A673 (cell line): ENCODE data around the gene TRABD. TPM values are rescaled to one million over a fixed set of nuclear protein-coding genes. Genes with fewer than 3 reads are reported as not detected.

ENCODE experiments used
- BruUV-seq: library from RNA; stranded (reverse); fragments of 400-500 nt; replicated peaks from 2 replicates; lab custom pipeline; 2021; lab: Mats Ljungman, UMichigan
- CTCF ChIA-PET: fragments of 300-600 bp; sonication (Branson Sonifier 250); formaldehyde crosslinking; loops from one replicate; lab custom pipeline; 2022; ENCODE audit warnings: antibody characterized with exemption; lab: Charles Lee
- POLR2A ChIA-PET: fragments of 300-600 bp; sonication (Branson Sonifier 250); formaldehyde crosslinking; loops from one replicate; lab custom pipeline; 2022; ENCODE audit warnings: antibody characterized with exemption; ENCODE audit not compliant: low non-redundant PET; lab: Charles Lee
- DNase-seq: peaks from one replicate; pipeline ENCODE4 v3.0.0-alpha.2; 2015; ENCODE audit warnings: low spot score
- H3K27ac ChIP-seq: fragments of 200-600 bp; sonication (generic); 2 replicates; pipeline ENCODE4 v1.5.1; 2016; ENCODE audit warnings: mixed run types, low read depth, mild to moderate bottlenecking, mixed read lengths, antibody characterized with exemption, low read length; ENCODE audit not compliant: poor library complexity, severe bottlenecking
- H3K27me3 ChIP-seq: fragments of 200-600 bp; sonication (generic); replicated peaks from 2 replicates; pipeline ENCODE4 v1.6.1; 2017; ENCODE audit warnings: mixed run types, low read depth, mild to moderate bottlenecking, mixed read lengths, antibody characterized with exemption, low read length; ENCODE audit not compliant: insufficient read depth, poor library complexity
- H3K36me3 ChIP-seq: fragments of 200-600 bp; sonication (generic); 2 replicates; pipeline ENCODE4 v1.6.1; 2016; ENCODE audit warnings: mixed run types, mild to moderate bottlenecking, mixed read lengths, antibody characterized with exemption, low read length; ENCODE audit not compliant: insufficient read depth, poor library complexity, severe bottlenecking
- H3K4me1 ChIP-seq: fragments of 200-600 bp; sonication (generic); 2 replicates; pipeline ENCODE4 v1.6.1; 2017; ENCODE audit warnings: mixed run types, mild to moderate bottlenecking, mixed read lengths, antibody characterized with exemption, low read length; ENCODE audit not compliant: insufficient read depth, poor library complexity, severe bottlenecking
- H3K4me3 ChIP-seq: fragments of 200-600 bp; sonication (generic); 2 replicates; pipeline ENCODE4 v1.5.1; 2016; ENCODE audit warnings: low read depth, mixed run types, mild to moderate bottlenecking, mixed read lengths, low read length; ENCODE audit not compliant: poor library complexity, severe bottlenecking
- H3K9me3 ChIP-seq: fragments of 200-600 bp; sonication (generic); 2 replicates; pipeline ENCODE4 v1.6.1; 2016; ENCODE audit warnings: mixed run types, low read depth, mild to moderate bottlenecking, mixed read lengths, antibody characterized with exemption, low read length; ENCODE audit not compliant: poor library complexity, severe bottlenecking
- CTCF ChIP-seq: fragments of 300-800, 200-600 bp; sonication (generic); conservative IDR thresholded peaks from 2 replicates; pipeline ENCODE4 v1.5.1; 2017; ENCODE audit warnings: low read depth, mild to moderate bottlenecking, antibody characterized with exemption, low read length, moderate library complexity, mixed read lengths
- EZH2 ChIP-seq: fragments of 200-600 bp; sonication (generic); IDR thresholded peaks from 2 replicates; pipeline ENCODE4 v1.6.1; 2017; ENCODE audit warnings: borderline replicate concordance, low read depth, mild to moderate bottlenecking, mixed read lengths, antibody characterized with exemption, low read length; ENCODE audit not compliant: poor library complexity, severe bottlenecking
- intact Hi-C: fragments of 100-400 bp; cut with micrococcal nuclease; formaldehyde crosslinking; loops from one replicate; pipeline ENCODE4 v1.10.0; 2022; ENCODE audit not compliant: unreplicated experiment
- total RNA-seq: library from RNA; stranded (reverse); gene quantifications from 2 replicates; pipeline ENCODE4 v1.2.3, GENCODE V29; 2021

The TRABD gene
- total RNA-seq, 1 experiment from 2014 or later: 63.9 TPM

- no peaks in the 10 kb centered on the region for H3K36me3 ChIP-seq
- ChIA-PET POLR2A (no interaction called here), CTCF (no interaction called here)
- no peak overlapping the region for H3K27ac ChIP-seq
- TF ChIP-seq EZH2 (no peak), CTCF (no peak)
- DNase-seq: no peak
- no peaks in the 10 kb centered on the region for H3K9me3 ChIP-seq
- no peak overlapping the region for H3K4me3 ChIP-seq
- H3K27me3 ChIP-seq: no peaks in the 10 kb centered on the region
- intact Hi-C loops: no loop called here
- peaks cover 5% of the 10 kb centered on the region for H3K4me1 ChIP-seq
- no TSS peak for BruUV-seq
These were observed 45.1 kb upstream of the TRABD start for GRCh38 chr22:50140615-50141014.

- intact Hi-C loops: no loop called here
- Histone ChIP-seq H3K36me3 (no peaks in the 10 kb centered on the region), H3K27ac (no peak overlapping the region), H3K9me3 (no peaks in the 10 kb centered on the region), H3K4me3 (no peak overlapping the region), H3K27me3 (no peaks in the 10 kb centered on the region), H3K4me1 (peaks cover 3% of the 10 kb centered on the region)
- no peak for TF ChIP-seq EZH2
- no peak for TF ChIP-seq CTCF
- POLR2A ChIA-PET: no interaction called here
- CTCF ChIA-PET: no interaction called here
- no TSS peak for BruUV-seq
- DNase-seq: no peak
These were observed 44.3 kb upstream of the TRABD start for GRCh38 chr22:50141462-50141861.

- no peaks in the 10 kb centered on the region for H3K27me3 ChIP-seq
- H3K36me3 ChIP-seq: no peaks in the 10 kb centered on the region
- POLR2A ChIA-PET: no interaction called here
- intact Hi-C loops: no loop called here
- DNase-seq: no peak
- no peak overlapping the region for H3K27ac ChIP-seq
- no peaks in the 10 kb centered on the region for H3K9me3 ChIP-seq
- H3K4me3 ChIP-seq: no peak overlapping the region
- TF ChIP-seq EZH2 (no peak), CTCF (peak; percentile 40)
- BruUV-seq: no TSS peak
- CTCF ChIA-PET: no interaction called here
- H3K4me1 ChIP-seq: no peaks in the 10 kb centered on the region
These were observed 43.8 kb upstream of the TRABD start for GRCh38 chr22:50141891-50142363.
